Fibroblast of villous mesenchyme (primary cell): ENCODE results near the gene MMS22L. TPM values are rescaled to one million over a fixed set of nuclear protein-coding genes. Genes with fewer than 3 reads are reported as not detected.

ENCODE experiments used
- DNase-seq: peaks from one replicate; pipeline ENCODE4 v3.0.0-alpha.2; 2010; ENCODE audit warnings: low read depth
- H3K4me3 ChIP-seq: 2 replicates; pipeline ENCODE4 v1.5.1; 2011; ENCODE audit warnings: low read depth, mild to moderate bottlenecking, low read length
- total RNA-seq: library from RNA; depleted of rRNA; stranded (reverse); fragments of >200 nt; gene quantifications from 2 replicates; pipeline ENCODE4 v1.2.3, GENCODE V29; 2012
- TF ChIP-seq, protein P1 (sequence below): IDR thresholded peaks from 2 replicates; pipeline ENCODE4 v1.5.1; 2012; ENCODE audit warnings: low read depth, mild to moderate bottlenecking, low read length; ENCODE audit not compliant: insufficient read depth

MMS22L gene
- total RNA-seq, 1 donor: 19.4 TPM

DNA sequence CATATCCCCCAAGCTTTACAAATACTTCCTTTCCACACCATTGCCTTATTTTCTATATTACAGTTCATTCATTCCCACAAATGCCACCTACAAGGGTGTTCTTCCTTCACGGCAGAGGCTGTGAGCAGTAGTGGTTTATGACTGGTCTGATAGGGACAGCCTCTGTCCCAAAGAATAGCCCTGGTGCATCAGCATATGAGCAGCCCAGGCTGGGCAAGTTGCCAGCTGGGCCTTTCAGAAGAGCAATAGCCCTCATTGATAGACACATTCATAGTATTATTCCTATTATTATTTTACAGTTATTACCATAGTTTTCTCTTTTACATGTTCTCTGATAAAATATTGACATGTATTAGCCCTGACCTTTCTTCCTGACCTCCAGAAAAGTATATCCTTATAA is 149.9 kb downstream of the MMS22L start:
- no peak for DNase-seq
- TF ChIP-seq, protein P1, sequence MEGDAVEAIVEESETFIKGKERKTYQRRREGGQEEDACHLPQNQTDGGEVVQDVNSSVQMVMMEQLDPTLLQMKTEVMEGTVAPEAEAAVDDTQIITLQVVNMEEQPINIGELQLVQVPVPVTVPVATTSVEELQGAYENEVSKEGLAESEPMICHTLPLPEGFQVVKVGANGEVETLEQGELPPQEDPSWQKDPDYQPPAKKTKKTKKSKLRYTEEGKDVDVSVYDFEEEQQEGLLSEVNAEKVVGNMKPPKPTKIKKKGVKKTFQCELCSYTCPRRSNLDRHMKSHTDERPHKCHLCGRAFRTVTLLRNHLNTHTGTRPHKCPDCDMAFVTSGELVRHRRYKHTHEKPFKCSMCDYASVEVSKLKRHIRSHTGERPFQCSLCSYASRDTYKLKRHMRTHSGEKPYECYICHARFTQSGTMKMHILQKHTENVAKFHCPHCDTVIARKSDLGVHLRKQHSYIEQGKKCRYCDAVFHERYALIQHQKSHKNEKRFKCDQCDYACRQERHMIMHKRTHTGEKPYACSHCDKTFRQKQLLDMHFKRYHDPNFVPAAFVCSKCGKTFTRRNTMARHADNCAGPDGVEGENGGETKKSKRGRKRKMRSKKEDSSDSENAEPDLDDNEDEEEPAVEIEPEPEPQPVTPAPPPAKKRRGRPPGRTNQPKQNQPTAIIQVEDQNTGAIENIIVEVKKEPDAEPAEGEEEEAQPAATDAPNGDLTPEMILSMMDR: no peak
- H3K4me3 ChIP-seq: no peak overlapping the region

DNA sequence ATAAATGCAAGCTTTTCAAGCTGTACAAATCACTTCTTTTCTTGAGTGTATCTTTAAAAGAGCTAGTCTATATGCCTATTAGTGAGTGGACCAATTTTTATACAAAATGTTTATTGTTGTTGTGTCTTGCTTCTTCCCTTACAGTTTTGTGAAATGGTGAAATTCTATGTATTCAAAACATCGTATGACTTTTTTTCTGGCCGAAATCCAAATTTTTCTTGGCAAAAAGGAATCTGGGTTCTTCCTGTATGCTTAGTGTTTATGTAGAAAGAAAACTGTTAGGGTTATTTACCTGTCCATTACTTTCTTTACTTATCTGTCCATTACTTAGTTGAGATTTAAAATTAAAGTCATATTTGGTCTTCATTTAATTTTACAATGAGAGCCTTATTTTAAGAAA is 153.9 kb downstream of the MMS22L start:
- no peak for DNase-seq
- H3K4me3 ChIP-seq: no peak overlapping the region

DNA sequence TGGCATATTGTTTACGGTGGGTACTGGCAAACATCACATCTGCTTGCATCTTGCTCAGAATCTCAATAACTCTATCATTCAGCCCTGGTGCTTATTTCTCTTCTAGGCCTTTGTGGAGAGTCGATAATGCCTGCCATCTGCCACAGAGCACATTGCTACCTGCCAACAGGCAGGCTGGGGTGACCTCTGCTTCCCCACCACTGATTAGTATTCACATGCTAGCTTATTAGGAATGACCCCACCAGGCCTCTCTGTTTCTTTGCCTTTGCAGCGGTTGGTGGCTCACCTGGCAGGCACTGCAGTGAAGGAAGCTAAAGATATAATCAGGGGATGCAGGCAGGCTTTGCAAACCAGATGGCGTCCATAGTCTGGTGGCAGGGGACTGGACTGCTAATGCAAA is 154.5 kb downstream of the MMS22L start:
- DNase-seq: no peak
- TF ChIP-seq, protein P1: no peak
- H3K4me3 ChIP-seq: no peak overlapping the region

More for the DNA sequence above, 153.9 kb downstream of the MMS22L start:
- TF ChIP-seq, protein P1: no peak

DNA sequence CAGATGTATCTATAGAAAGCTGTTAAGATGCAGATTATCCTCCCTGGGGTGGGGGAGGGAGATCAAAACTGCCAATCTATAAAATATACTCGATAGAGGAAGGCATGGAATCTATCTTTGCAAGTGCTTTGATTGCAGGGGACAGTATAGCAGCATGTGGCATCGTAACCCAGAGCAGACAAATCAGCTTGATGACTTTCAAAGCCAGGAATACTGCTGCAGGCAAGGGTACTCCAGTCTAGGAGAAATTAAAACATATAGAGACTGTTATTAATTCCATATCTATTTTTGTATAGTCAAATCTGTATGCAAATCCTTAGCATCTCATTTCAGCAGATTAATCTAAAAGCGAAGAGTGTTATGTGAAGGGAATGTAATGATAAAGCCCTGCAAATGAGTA is 159.4 kb downstream of the MMS22L start:
- DNase-seq: no peak
- H3K4me3 ChIP-seq: no peak overlapping the region
- TF ChIP-seq, protein P1: no peak

DNA sequence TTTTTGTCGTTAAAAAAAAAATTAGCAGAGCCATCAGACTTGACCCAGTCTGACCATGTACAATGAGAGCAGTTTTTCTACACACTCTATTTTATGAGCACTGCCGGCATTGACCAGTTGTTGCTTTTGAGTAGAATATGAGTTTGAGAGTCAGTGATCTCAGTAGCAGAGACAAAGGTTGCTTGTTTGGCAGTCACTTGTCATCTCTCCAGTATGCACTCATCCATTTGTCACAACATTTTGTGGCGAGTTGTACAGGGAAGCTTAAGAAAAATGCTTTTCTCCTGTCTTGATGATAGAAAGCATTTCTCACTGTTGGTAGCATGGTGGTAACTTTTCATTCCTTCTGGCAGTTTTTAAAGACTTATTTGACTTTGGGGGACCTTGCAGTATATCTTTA is 159.9 kb downstream of the MMS22L start:
- DNase-seq: no peak
- no peak overlapping the region for H3K4me3 ChIP-seq
- TF ChIP-seq, protein P1: no peak

DNA sequence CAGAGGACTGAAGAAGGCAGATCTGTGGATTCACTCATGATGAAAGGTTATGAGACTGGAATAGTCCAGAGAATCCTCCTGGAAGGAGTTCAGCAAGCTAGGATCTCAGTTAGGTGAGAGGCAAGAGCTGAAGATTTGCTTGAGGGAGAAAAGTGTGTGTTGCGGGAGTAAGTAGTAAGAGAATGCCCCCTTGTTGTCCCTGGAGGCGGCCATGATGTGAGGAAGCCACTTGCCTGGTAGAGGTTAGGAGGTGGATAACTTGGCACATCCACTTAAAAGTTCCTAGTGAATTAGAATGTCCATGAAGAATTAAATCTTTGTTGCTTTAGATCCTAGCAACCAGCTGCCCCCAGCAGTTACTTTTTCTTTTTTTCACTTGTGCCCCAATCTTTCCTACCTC is 162.5 kb downstream of the MMS22L start:
- DNase-seq: no peak
- TF ChIP-seq, protein P1: no peak
- H3K4me3 ChIP-seq: no peak overlapping the region

DNA sequence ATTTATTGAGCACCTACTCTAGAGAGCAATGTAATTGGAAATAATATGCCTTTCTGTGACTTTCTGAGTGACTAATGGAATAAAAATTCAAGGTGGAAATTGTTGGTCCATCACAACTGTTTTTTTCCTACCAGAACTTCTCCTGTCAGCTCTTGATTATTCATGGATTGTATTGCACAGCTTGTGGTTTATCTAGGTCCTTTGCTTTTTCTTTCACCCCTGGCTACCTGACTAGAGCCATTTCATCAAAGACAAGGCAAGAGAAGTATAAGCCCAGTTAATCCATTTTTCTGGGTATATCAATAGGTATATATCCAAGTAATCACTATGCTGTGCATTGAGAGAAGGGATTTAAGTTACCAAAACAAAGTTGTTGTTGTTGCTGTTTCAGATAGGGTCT is 168.4 kb downstream of the MMS22L start:
- TF ChIP-seq, protein P1: no peak
- no peak overlapping the region for H3K4me3 ChIP-seq
- DNase-seq: no peak
